Measurements from ENCODE around the gene BRINP3. TPM values are rescaled to one million over a fixed set of nuclear protein-coding genes. Genes with fewer than 3 reads are reported as not detected.

BRINP3 gene
- total RNA-seq, 1 donor from 2014 or later: 2.1 TPM

GRCh38 chr1:190474010-190474409 is 3.7 kb downstream of the BRINP3 start:
- no peaks in the 10 kb centered on the region for H3K4me1 ChIP-seq
- H3K36me3 ChIP-seq: no peaks in the 10 kb centered on the region
- H3K4me3 ChIP-seq: no peak overlapping the region
- ATAC-seq (no peak), DNase-seq (no peak)
- TF ChIP-seq, protein P1, sequence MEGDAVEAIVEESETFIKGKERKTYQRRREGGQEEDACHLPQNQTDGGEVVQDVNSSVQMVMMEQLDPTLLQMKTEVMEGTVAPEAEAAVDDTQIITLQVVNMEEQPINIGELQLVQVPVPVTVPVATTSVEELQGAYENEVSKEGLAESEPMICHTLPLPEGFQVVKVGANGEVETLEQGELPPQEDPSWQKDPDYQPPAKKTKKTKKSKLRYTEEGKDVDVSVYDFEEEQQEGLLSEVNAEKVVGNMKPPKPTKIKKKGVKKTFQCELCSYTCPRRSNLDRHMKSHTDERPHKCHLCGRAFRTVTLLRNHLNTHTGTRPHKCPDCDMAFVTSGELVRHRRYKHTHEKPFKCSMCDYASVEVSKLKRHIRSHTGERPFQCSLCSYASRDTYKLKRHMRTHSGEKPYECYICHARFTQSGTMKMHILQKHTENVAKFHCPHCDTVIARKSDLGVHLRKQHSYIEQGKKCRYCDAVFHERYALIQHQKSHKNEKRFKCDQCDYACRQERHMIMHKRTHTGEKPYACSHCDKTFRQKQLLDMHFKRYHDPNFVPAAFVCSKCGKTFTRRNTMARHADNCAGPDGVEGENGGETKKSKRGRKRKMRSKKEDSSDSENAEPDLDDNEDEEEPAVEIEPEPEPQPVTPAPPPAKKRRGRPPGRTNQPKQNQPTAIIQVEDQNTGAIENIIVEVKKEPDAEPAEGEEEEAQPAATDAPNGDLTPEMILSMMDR (IDR thresholded peaks at IDR 0.05): no peak
- no peak overlapping the region for H3K27ac ChIP-seq
- no peaks in the 10 kb centered on the region for H3K9me3 ChIP-seq
- H3K27me3 ChIP-seq (ENCODE audit: low read depth): peaks cover 34% of the 10 kb centered on the region
- intact Hi-C loops (cut with DNase I): no loop called here

GRCh38 chr1:190472494-190472893 is 5.2 kb downstream of the BRINP3 start:
- TF ChIP-seq, protein P1 (IDR thresholded peaks at IDR 0.05): no peak
- intact Hi-C loops (cut with DNase I): no loop called here
- Histone ChIP-seq H3K27ac (no peak overlapping the region), H3K4me3 (no peak overlapping the region), H3K4me1 (no peaks in the 10 kb centered on the region), H3K9me3 (no peaks in the 10 kb centered on the region), H3K27me3 (ENCODE audit: low read depth) (peaks cover 24% of the 10 kb centered on the region), H3K36me3 (no peaks in the 10 kb centered on the region)
- DNase-seq (no peak), ATAC-seq (no peak)

DNA sequence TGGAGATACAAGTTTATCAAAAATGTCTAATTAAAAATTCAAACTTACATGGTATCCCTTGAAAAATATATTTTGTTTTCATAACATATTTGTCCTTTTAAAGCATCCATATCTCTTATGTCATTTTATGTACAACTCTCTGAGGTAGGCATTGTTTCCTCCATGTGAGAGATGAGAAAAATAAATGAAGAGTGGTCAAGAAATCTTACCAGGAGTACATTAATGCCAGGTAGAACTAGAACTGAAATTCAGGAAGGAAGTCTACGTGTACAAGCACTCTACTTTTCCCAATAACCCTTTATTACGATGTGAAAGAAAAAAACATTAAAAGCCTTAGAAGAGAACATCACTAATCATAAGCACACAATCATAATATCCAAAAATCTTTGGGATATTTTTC is 5.6 kb downstream of the BRINP3 start:
- no peak overlapping the region for H3K4me3 ChIP-seq
- no peaks in the 10 kb centered on the region for H3K4me1 ChIP-seq
- ATAC-seq (no peak), DNase-seq (no peak)
- peaks cover 24% of the 10 kb centered on the region for H3K27me3 ChIP-seq (ENCODE audit: low read depth)
- H3K9me3 ChIP-seq: no peaks in the 10 kb centered on the region
- intact Hi-C loops (cut with DNase I): no loop called here
- TF ChIP-seq, protein P1 (IDR thresholded peaks at IDR 0.05): no peak
- H3K27ac ChIP-seq: no peak overlapping the region
- H3K36me3 ChIP-seq: no peaks in the 10 kb centered on the region

DNA sequence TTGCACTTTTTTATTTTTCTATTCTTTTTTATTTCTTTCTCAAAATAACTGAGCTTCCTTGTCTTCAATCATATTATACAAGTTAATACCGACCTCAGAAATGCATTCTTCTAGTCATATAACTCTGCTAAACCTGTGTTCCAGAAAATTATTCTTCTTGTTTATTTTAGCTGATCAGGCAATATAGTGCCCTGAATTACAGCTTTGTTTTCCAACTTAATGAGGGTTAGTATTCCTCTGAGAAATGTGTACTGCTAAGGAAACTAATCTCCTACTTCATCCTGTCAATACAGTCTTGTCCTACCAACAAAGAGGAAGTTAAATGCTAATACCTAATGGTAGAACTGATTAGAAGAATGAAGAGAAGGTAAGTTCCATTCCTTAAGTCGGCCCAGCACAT is 13.0 kb downstream of the BRINP3 start:
- no peaks in the 10 kb centered on the region for H3K36me3 ChIP-seq
- H3K4me3 ChIP-seq: no peak overlapping the region
- intact Hi-C loops (cut with DNase I): no loop called here
- no peaks in the 10 kb centered on the region for H3K27me3 ChIP-seq (ENCODE audit: low read depth)
- no peaks in the 10 kb centered on the region for H3K4me1 ChIP-seq
- no peaks in the 10 kb centered on the region for H3K9me3 ChIP-seq
- no peak for DNase-seq
- H3K27ac ChIP-seq: no peak overlapping the region
- TF ChIP-seq, protein P1 (IDR thresholded peaks at IDR 0.05): no peak
- no peak for ATAC-seq

GRCh38 chr1:190456129-190456528 is 21.5 kb downstream of the BRINP3 start:
- Histone ChIP-seq H3K4me1 (no peaks in the 10 kb centered on the region), H3K36me3 (no peaks in the 10 kb centered on the region), H3K4me3 (no peak overlapping the region), H3K27me3 (ENCODE audit: low read depth) (no peaks in the 10 kb centered on the region), H3K9me3 (no peaks in the 10 kb centered on the region), H3K27ac (no peak overlapping the region)
- no peak for DNase-seq
- intact Hi-C loops (cut with DNase I): no loop called here
- TF ChIP-seq, protein P1 (IDR thresholded peaks at IDR 0.05): no peak
- ATAC-seq: no peak

- Histone ChIP-seq H3K27ac (no peak overlapping the region), H3K9me3 (no peaks in the 10 kb centered on the region), H3K4me1 (no peaks in the 10 kb centered on the region), H3K27me3 (ENCODE audit: low read depth) (no peaks in the 10 kb centered on the region), H3K4me3 (no peak overlapping the region), H3K36me3 (no peaks in the 10 kb centered on the region)
- ATAC-seq (no peak), DNase-seq (no peak)
- intact Hi-C loops (cut with DNase I): no loop called here
- TF ChIP-seq, protein P1 (IDR thresholded peaks at IDR 0.05): no peak
These were observed 22.0 kb downstream of the BRINP3 start for GRCh38 chr1:190455631-190456030.
